Kidney (tissue), 14 donors: Measurements from ENCODE around the gene FITM1. TPM values are rescaled to one million over a fixed set of nuclear protein-coding genes. Genes with fewer than 3 reads are reported as not detected.

Experiments
- DNase-seq, 5 donors: peaks; one replicate each; pipeline ENCODE4 v3.0.0-alpha.2; 2013 to 2020
- FAIRE-seq: peaks from 2 replicates; lab custom pipeline; 2012; peaks lifted over from hg19 to GRCh38; lab: Jason Lieb, UNC
- H3K27ac ChIP-seq, 2 donors: one replicate each; pipeline ENCODE4 v1.7.0; 2013; ENCODE audit warnings: low read depth in 2 of 2, low read length in 2 of 2, inconsistent platforms in 1 of 2
- H3K27me3 ChIP-seq: one replicate; pipeline ENCODE4 v1.7.1; 2013; ENCODE audit warnings: low read length, inconsistent platforms; ENCODE audit not compliant: control insufficient read depth, insufficient read depth
- H3K36me3 ChIP-seq, 3 donors: one replicate each; pipeline versions ENCODE4 v1.7.0 to v1.7.1; 2013; ENCODE audit warnings: low read length in 3 of 3, control low read depth in 1 of 3, inconsistent platforms in 1 of 3; ENCODE audit not compliant: insufficient read depth in 3 of 3, control insufficient read depth in 2 of 3
- H3K4me1 ChIP-seq, 3 donors: one replicate each; pipeline versions ENCODE4 v1.7.0 to v1.7.1; 2013; ENCODE audit warnings: low read length in 3 of 3, inconsistent platforms in 1 of 3, low read depth in 1 of 3; ENCODE audit not compliant: control insufficient read depth in 2 of 3, insufficient read depth in 2 of 3
- H3K4me3 ChIP-seq, 3 donors: one replicate each; pipeline versions ENCODE4 v1.7.0 to v1.8.1; 2013; ENCODE audit warnings: low read length in 3 of 3, control low read depth in 1 of 3, inconsistent platforms in 1 of 3
- H3K9ac ChIP-seq, 3 donors: one replicate each; pipeline versions ENCODE4 v1.7.0 to v1.7.1; 2013; ENCODE audit warnings: low read length in 3 of 3, control low read depth in 1 of 3, inconsistent platforms in 1 of 3
- H3K9me3 ChIP-seq, 3 donors: one replicate each; pipeline versions ENCODE4 v1.7.0 to v1.7.1; 2013; ENCODE audit warnings: low read length in 3 of 3, control low read depth in 1 of 3, inconsistent platforms in 1 of 3; ENCODE audit not compliant: control insufficient read depth in 2 of 3, insufficient read depth in 1 of 3
- intact Hi-C: fragments of 100-400 bp; cut with DNase I; formaldehyde crosslinking; loops from one replicate; pipeline ENCODE4 v1.11.1; 2022
- polyA plus RNA-seq: library from polyadenylated mRNA; stranded (reverse); fragments of 350-450 nt; fragmentation: Illumina TruSeq; extraction: RNeasy Lipid Tissue Mini Kit (QIAGEN cat#74804); gene quantifications from one replicate; pipeline ENCODE4 v1.2.3, GENCODE V29; 2014; ENCODE audit warnings: low read depth, low replicate concordance; ENCODE audit not compliant: insufficient read depth
- total RNA-seq: library from RNA; stranded (reverse); fragmentation: NEBNext Ultra II Directional; extraction: Animal tissue kit (Norgen Biotek cat#: 25700); gene quantifications from one replicate; pipeline ENCODE4 v1.2.1, GENCODE V29; 2021
- TF ChIP-seq, protein P1 (sequence below): IDR thresholded peaks from 3 replicates; pipeline ENCODE4 v1.5.1; 2012; ENCODE audit warnings: mild to moderate bottlenecking, moderate library complexity, borderline replicate concordance; ENCODE audit not compliant: insufficient read depth; ENCODE audit errors: extremely low read depth
- donor health status: control.
- donor health status: control.
- donor health status: control.
- donor health status: control.
- donor health status: control.
- donor health status: DM: yes; HTN: yes; CAD: no.
- donor health status: Normal renal cell carcinoma (clear cell type).

Gene FITM1
- total and polyA plus RNA-seq, 2 donors from 2014 or later = 1.2 to 1.3 TPM

DNA sequence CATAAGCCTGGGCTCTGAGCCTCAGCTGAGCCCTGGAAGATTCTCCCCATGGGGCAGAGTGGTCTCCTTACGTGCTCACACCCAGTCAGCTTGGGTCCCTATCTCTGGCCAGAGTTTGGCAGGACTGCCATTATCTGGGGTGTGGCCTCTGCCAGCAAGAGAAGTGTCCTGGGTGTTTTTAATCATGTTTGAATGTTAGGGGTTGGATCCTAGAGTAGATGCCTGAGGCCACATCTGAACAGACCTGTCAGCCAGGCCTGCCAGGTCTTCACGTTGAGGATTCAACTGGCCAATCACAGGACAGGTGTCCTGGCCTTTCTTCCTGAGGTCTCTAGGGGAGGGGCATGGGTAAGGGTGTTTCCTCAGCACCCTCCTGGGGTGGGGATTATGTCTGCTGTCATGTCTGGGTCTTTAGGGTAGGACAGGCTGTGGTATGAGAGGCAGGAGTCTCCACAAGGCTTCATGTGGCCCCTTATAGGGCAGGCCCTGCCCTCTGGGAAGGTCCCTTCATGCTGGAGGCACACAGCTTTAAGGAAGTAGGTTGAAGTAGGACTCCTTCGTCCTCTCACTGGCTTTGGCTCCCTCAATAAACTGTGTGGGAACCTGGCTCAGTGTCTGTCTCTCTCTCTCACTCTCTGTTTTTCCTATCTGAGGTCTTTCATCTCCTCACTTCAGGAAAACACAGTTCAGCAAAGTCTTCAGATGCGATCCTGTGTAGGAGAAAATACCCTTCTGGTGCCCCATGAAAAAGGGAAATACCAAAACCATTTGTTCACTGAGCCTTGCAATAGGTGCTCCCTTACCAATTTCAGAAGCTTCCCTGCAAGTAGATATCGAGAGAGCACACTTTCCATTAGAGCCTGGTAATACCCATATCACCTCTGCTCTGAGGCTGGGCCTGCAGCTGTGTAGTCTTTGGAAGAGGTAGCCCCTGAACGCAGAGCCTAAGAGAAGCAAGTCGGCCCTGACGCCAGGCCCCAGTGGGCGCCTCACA is 6.7 kb upstream of the FITM1 start:
- no peaks in the 10 kb centered on the region for H3K4me1 ChIP-seq
- FAIRE-seq (no peak), DNase-seq (no peak)
- H3K4me3 ChIP-seq = no peak overlapping the region
- H3K9me3 ChIP-seq = no peaks in the 10 kb centered on the region
- TF ChIP-seq, protein P1, sequence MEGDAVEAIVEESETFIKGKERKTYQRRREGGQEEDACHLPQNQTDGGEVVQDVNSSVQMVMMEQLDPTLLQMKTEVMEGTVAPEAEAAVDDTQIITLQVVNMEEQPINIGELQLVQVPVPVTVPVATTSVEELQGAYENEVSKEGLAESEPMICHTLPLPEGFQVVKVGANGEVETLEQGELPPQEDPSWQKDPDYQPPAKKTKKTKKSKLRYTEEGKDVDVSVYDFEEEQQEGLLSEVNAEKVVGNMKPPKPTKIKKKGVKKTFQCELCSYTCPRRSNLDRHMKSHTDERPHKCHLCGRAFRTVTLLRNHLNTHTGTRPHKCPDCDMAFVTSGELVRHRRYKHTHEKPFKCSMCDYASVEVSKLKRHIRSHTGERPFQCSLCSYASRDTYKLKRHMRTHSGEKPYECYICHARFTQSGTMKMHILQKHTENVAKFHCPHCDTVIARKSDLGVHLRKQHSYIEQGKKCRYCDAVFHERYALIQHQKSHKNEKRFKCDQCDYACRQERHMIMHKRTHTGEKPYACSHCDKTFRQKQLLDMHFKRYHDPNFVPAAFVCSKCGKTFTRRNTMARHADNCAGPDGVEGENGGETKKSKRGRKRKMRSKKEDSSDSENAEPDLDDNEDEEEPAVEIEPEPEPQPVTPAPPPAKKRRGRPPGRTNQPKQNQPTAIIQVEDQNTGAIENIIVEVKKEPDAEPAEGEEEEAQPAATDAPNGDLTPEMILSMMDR = no peak
- no peak overlapping the region for H3K9ac ChIP-seq
- no peaks in the 10 kb centered on the region for H3K27me3 ChIP-seq
- H3K36me3 ChIP-seq = peaks cover 7 to 44% (median 36%) of the 10 kb centered on the region in 3 donors
- intact Hi-C loops = no loop called here
- H3K27ac ChIP-seq = no peak overlapping the region

DNA sequence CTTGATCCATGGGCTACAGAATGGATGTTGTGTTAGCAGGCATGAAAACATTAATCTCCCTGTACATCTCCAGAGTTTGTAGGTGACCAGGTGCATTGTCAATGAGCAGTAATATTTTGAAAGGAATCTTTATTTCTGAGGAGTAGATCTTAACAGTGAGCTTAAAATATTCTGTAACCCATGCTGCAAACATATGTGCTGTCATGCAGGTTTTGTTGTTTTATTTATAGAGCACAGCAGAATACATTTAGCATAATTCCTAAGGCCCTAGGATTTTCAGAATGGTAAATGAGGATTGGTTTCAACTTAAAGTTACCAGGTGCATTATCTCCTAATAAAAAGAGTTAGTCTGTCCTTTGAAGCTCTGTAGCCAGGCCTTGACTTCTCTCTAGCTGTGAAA is 3.5 kb upstream of the FITM1 start:
- H3K9me3 ChIP-seq = no peaks in the 10 kb centered on the region
- no peaks in the 10 kb centered on the region for H3K27me3 ChIP-seq
- TF ChIP-seq, protein P1 = no peak
- DNase-seq = no peak
- FAIRE-seq = no peak
- no peak overlapping the region for H3K27ac ChIP-seq
- H3K4me1 ChIP-seq = peaks cover 0 to 10% (median 9%) of the 10 kb centered on the region in 3 donors
- no peak overlapping the region for H3K4me3 ChIP-seq
- intact Hi-C loops = no loop called here
- H3K9ac ChIP-seq = no peak overlapping the region
- peaks cover 0 to 17% (median 13%) of the 10 kb centered on the region in 3 donors for H3K36me3 ChIP-seq

DNA sequence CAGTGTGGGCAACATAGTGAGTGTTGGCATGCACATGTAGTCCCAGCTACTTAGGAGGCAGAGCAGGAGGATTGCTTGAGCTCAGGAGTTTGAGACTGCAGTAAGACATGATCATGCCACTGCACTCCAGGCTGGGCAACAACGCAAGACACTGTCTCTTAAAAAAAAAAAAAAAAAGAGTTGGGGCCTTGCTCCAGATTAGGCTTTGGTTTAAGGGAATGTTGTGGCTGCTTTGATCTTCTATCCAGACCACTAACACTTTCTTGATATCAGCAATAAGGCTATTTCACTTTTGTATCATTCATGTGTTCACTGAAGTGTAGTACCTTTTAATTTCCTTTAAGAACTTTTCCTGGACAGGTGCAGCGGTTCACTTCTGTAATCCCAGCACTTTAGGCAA is 2.8 kb upstream of the FITM1 start:
- TF ChIP-seq, protein P1 = no peak
- DNase-seq = no peak
- no peak for FAIRE-seq

More for the DNA sequence above, 2.8 kb upstream of the FITM1 start:
- no peak overlapping the region for H3K9ac ChIP-seq
- H3K36me3 ChIP-seq = peaks cover 0 to 13% (median 10%) of the 10 kb centered on the region in 3 donors
- no peak overlapping the region for H3K4me3 ChIP-seq
- no peaks in the 10 kb centered on the region for H3K27me3 ChIP-seq
- peaks cover 0 to 16% (median 10%) of the 10 kb centered on the region in 3 donors for H3K4me1 ChIP-seq
- H3K27ac ChIP-seq = no peak overlapping the region
- no peaks in the 10 kb centered on the region for H3K9me3 ChIP-seq
- intact Hi-C loops = no loop called here
